ENCODE results near the gene SLX4IP.

SLX4IP gene

DNA sequence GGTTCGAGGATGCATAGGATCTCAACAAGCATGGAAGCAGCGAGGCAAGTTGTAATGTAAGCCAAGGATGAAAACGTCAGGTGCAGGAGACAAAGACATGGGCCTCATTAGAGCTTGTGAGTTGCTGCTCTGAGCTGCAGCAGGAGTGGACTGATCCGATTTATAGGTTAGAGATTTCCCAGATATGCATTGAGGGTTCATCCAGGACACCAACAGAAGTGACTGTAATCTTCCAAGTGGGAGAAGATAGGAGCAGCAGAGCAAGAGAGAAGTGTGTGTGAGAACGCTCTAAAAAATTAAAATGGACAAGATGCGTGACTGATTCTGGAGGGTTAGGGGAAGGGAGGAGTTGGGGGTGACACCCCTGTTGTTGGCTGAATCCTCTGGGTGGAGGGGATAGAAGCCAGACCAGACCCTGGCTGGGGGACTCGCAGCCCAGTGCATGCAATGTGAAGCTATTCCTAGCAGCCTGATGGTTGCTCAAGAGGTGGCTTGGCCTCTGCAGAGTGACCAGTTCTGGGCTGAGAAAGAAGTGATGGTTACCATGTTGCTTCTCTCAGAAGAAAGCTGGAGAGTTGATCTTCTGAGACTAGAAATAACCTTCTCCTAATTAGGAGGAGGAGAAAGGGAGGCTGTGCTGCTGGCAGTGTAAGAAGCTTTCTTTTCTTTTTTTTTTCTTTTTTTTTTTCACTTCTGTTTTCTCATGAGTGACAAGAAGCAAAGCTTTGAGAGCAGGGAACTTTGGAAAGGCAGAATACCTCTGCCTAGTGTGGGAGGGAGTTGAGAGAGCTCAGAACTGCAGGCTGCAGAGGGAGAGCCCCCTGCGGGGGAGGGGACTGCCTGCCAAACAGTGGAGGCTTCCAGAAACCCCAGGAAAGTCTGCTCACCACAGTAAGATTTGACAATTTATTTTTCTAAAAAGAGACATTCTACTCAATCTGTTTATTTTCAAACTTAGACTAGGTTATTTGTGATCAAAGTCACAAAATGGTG is 116.9 kb downstream of the SLX4IP start:
- DNase-seq (ENCODE audit: low read depth), result no peak

DNA sequence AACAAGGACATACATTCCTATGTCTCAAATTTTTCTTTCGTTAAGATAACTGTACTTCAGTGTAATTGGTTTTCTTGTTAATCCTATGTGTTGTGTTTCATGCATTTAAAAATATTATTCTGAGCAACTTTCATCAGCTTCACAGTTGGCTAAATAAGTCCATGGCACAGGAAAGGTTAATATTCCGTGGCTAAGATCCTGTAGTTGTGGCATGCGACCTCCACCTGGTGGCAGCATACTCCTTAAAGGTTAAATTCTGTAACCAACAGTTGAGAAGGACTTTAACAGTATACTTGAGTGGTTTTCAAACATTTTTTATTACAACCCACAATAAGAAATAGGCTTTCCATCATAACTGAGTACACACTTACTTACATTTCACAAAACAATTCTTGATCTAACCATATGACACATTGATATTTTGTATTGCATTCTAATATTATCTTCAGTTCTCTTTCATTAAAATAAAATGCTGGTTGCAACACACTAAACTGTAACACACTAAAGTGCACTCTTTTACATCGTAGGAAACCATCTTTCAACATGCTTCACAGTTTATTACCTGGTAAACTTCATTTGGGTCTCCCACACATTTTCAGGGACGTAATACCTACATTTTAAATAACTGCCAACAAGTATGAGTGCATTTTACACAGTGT is 118.3 kb downstream of the SLX4IP start:
- no peak for DNase-seq (ENCODE audit: low read depth)

DNA sequence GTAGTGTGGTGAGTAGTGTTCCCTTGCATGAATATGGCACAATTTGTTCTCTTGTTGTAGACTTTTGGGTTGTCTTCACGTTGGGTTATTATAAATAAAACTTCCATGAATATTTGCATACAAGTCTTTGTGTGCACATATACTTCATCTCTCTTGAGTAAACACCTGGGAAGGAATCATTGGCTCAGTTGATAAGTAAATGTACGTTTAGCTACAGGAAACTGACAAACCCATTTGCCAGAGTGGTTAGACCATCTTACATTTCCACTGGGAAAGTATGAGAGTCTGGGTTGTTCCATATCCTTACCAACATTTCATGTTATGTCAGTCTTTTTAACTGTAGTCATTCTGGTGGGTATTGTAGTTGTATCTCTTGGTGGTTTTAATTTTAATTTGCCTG is 119.2 kb downstream of the SLX4IP start:
- DNase-seq (ENCODE audit: low read depth), result no peak

DNA sequence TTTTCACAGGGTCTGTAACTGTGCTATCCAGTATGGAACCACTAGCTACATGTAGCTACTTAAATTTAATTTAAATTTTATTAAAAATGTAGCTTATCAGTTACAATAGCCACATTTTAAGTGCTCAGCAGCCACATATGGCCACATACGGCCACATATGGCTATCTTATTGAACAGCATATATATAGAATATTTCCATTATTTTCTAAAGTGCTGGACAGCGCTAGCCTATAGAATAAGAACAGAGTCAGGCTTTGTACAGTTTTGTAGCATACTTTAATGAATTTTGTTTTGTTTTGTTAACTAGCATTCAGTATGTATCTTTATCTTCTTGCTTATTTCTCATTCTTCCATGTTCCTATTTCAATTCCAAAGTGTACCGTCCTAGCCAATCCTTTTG is 120.3 kb downstream of the SLX4IP start:
- DNase-seq (ENCODE audit: low read depth), result no peak

DNA sequence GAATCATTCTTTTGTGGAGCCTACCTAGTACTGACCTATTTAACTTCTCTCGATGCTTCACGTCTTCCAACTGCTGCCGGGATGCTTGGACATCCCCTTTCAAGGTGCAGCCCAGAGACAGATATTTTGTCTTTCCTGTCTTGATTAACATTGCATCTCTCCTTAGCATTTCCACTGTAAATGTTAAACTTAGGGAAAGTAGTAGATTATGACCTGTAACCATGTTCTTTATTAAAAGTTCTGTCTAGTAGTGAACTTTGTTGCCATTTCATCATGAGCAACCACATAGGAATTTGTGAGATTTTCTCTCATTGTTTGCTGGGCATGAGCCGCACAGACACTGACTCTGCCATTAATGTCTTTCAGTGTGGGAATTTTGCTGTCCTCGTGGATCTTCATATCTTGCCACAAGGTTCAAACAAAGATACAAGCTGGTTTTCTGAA is 120.8 kb downstream of the SLX4IP start:
- DNase-seq (ENCODE audit: low read depth), result no peak

DNA sequence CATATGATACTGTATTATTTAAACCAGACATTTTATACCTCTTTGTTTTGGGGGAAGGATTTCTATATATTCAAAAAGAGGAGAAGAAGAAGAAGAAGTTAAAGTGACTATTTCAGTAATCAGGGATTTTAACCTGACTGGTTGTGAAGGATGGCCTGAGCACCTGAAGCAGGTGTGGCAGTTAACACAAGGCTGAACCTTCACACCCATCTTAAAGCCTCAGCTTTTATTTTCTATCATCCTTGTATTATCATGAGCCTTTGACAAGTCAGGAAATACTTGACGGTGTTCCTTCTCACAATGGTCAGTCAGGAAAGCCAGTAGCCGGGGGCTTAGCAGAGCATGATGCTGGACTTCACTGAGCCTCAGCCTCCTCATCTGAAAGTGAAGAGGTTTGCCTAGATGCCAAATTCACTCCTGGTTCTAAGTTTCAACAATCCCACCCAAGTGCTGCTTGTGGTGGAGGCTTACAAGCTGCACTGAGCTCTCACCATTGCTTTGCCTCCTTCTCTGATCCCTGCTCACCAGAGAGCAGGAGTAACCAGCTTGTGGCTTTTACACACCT is 121.5 kb downstream of the SLX4IP start:
- no peak for DNase-seq (ENCODE audit: low read depth)

DNA sequence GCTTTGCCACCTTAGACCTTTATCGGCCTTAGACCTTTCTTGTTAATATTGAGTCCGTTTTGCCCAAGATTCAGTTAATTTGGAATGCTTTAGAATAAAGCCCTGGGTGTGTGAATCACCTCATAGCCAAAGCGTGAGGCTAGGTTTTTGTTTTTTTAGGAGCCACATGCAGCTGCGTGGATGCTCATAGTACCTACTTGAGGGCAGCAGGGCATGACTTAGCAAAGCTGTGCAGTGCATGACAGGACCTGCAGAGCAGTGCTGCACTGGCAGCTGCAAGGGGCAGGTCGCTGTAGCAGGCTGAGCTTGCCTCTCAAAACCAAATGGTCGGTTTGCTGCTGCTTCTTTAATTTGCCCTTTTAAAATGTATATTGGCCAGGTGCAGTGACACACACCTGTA is 122.6 kb downstream of the SLX4IP start:
- DNase-seq (ENCODE audit: low read depth), result no peak

DNA sequence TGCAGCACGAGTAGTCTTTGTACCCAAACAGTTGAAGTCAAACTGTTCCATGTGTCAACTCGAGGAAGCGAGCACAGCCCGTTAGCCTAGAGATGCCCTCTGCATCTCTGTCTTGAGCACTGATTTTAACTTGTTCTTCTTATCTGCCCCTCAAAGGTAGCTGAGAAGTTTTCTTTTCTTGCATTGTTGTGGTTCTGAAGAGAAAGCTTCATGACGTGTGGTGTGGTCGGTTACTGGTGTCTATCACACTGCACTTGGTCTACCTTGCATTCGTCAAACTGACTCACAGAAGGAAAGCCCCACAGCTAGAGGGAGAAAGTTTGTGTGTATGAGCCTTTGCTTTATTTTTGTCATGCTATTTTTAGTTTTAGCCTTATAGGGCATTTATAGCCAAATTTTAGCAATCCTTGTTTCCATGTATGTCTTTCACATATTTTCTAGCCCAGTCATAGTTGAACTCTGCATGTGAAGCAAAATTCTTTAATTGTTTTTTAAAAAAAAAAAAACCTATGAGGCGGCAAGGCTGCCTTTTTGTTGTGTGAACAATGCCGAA is 123.6 kb downstream of the SLX4IP start:
- DNase-seq (ENCODE audit: low read depth), result no peak

DNA sequence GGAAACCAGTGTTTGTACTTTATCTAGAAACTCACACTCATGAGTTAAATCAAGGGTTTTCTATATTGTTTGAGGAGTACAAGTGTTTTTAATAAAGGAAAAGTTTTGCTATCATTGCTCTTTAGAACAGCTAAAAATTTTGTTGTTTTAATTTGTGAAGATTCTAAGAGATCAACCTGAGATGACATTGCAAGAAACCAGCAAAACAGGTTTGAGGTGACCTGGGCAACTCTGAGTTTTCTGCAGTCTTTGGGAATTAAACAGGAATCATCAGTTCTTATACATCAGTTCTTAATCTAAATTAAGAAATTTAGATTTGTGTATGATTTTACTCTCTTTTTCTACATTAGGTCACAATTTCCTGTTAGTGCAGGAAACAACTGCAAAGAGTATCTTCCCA is 124.2 kb downstream of the SLX4IP start:
- DNase-seq (ENCODE audit: low read depth), result no peak

DNA sequence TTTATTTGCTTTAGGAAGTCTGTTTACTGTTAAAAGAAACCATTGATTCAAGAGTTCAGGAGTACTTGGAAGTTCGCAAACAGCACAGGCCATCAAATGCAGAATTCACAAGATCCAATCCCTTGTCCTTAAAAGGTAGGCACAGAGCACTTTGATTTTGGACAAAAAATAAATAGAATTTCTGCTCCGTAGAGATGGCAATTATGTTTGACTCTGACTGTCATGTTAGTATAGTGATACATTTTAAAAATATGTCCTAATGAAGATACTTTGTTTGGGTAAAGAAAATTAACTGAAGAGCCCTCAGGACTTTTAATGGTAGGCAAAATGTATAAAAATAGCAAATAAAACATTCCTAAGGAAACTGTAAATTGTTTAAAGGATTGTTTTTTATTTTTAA is 125.6 kb downstream of the SLX4IP start:
- no peak for DNase-seq (ENCODE audit: low read depth)

DNA sequence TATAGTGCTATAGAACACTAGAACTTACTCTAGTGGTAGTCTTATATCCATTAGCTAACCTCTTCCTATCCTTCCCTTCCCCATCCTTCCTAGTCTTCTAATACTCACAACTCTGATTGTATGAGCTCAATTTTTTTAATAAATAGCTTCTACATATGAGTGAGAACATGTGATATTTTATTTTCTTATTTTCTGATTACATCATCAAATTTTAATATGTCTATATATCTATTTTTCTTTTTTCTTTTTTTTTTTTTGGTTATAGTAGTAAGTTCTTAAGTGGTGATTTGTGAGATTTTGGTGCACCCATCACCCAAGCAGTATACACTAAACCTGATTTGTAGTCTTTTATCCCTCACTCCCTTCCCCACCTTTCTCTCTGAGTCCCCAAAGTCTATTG is 126.2 kb downstream of the SLX4IP start:
- no peak for DNase-seq (ENCODE audit: low read depth)

DNA sequence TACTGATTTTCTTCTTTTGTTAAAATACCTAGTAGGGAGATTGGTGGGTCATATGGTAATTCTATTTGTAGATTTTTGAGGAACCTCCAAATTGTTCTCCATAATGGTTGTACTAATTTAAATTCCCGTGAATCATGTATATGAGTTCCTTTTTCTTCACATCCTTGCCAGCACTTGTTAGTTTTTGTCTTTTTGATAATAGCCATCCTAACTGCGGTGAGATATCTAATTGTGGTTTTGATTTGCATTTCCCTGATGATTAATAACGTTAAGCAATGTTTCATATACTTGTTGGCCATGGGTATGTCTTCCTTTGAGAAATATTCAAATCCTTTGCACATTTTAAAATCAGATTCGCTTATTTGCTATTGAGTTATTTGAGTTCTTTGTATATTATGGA is 127.8 kb downstream of the SLX4IP start:
- no peak for DNase-seq (ENCODE audit: low read depth)

DNA sequence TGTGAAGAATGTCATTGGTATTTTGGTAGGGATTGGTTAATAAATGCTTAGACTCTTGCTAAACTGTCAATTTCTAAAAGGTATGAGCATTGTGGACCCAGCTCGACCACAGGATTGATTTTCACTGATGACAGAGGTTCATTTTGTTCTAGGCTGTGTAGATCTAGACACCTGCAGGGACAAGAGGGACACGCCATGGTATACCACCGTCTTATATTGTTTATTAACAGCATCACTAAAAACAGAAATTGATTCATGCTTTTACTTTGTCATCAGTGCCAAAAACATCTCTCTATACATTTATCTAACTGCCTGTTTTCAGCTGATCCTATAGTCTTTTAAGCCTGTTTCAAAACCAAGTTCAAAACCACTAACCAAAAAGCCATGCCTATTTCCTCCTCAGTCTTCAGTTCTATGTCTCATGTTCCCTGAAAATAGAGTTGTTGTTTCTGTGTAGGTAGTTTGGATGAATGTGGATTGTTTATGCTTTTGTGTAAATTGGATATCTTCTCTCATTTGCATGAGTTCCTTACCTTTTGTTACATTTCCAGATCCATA is 128.9 kb downstream of the SLX4IP start:
- DNase-seq (ENCODE audit: low read depth), result no peak

DNA sequence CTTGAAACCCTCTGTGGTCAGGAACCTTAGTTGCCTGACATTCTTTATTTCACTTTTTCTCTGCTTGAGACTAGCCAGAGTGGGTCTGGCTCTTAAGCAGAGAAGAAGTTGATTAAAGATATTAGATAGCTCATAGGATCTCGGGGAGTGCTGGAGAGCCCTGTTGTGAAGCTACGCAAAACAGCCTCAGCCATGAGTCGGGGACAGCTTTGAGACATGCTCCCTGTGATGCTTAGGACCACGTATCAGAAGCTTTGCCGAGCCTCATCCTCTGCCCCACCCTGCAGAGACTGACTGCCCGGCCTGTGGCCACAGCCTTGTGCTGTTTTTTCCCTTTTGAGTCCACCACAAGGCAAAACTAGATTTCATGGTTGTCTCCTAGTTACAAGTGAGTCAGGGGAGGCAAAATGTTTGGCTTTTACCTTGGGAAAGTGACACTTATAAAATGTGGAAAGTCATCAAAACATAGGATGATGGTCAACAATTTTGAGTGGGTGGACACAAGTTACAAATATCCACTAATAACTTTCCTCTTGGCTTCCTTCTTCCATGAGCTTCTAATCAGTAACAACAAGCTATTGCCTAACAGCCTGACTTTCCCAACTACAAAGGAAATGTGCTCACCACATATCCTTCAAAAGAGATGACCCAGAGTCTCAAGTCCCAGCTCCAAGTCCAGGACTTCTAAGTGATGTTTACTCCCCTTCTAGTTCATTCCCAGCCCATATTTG is 130.3 kb downstream of the SLX4IP start:
- DNase-seq (ENCODE audit: low read depth), result no peak

DNA sequence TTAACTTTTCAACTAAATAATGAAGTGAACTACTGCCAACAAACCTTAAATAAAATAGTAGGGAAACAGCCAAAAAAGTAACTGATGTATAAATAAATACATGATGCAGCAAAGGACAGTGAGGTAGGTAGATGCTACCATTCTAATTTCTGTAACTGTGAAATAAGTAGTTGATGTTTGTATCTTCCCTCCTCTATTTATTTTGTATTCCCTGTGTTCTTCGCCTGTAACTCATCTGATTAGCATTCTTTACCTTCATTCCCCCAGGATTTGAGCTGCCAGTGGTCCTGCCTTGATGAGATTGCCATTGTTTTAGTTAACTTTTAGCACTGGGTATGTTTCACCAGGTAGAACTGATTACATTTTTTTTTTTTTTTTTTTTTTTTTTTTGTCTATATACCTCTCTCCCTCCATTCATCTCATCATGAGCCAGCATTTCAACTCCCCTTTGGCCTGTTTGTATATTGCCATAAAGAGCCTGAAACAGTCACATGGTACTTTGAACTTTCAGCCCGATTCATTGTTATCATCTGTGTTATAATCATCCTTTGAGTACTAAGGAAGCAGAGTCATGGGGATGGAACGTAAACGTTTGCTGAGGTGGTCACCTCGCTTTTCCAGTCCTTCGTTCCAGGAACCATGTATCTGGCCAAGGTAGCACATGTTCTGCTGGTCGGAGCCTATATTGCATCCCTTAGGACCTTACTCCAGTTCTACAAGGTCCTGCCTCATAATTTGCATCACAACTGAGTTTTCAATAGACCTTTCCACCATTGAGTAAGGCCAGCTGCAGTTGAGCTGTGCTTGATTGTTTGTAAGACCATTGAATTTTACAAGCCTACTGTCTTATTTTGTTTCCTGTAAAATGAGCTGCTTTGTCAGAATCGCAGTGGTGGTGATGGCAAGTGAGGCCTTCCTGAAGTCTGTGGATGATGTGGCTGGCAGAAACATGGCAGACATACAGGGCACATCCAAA is 131.1 kb downstream of the SLX4IP start:
- DNase-seq (ENCODE audit: low read depth), result no peak

DNA sequence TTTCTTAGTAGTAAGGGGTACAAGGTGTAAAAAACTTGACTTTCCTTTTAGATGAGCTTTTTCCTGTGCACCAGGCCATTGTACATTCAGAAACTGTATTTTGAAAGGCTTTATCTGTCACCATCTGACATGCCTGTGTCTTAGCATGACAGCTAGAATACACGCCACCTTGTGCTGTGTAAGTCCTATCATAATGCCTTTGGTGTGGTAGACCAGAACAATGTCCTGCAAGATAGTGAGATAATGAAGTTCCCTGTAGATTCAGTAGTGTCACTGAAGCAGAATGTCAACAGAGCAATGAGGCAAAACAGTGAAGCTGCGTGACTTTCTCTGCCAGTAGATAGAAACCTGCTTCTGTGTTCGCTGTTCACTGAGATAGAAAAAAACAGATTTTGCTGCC is 132.9 kb downstream of the SLX4IP start:
- no peak for DNase-seq (ENCODE audit: low read depth)

DNA sequence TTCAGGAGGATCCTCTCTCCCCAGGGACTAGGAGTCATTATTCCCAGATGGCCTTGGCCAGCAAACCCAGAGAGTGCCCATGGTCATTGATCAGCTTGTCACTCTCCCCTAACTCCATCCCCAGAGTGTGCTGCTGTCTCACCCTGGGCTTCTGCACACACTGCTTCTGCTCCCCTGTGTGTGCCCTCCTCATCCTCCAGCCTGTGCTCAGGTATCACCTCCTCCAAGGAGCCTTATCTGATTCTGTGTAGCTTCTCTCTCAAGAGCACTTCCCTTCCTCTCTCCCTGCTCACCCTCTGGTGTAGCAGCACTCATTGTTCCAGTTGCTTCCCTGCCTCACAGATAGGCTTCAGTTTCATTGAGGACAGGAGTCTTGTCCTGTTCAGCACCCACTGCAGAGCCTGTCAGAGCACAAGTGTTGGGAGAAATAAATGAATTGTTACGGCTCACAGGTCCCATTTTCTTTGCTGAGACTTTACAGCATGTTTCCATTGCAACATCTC is 136.3 kb downstream of the SLX4IP start:
- no peak for DNase-seq (ENCODE audit: low read depth)

DNA sequence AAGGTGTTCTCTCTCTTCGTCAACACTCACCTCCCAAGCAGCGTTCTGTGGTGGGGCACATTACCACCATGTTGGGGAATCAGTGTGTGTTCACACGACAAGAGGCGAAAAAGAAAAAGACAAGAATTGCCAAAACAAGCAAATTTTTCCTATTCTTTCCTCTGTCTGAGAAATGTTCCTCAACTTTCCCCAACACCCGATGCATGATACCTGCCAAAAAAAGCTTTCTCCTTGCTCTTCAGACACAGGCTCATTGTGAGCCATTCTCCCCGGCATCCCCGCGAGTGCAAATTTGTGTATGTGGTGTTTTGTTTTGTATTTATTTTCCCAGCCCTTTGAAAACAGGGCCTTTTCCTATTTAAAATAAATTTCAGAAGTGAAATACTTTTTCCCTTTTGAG is 137.7 kb downstream of the SLX4IP start:
- DNase-seq (ENCODE audit: low read depth), result no peak

DNA sequence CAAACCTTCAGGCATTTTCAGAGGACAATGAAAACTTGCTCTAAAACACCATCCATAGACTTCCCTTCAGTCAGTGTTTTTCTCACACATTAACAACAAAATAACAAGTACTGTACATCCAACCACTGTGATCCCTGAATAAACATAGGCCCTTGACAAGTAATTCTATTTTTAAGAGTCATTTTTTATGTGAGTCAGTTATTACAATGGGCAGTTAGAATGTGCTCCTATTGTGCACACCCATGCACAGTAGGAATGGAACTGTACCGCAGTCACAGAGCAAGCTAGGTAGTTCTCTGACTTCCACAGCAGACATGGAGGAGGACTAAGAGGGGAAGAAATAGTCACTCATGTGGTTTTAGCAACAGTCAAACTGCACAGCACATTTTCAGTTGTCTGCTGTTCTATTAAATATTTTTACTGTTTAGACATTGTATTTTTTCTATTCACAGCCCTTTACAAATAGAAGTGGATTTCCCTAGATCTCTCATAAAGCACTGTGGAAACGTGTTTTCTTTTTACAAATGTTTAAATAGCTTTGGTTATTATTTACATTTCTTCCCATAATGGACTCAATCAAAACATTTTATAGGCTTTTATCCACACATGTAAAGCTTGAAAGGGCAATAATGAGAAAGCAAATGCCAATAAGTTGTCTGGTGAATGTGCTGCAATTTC is 138.3 kb downstream of the SLX4IP start:
- DNase-seq (ENCODE audit: low read depth), result no peak

DNA sequence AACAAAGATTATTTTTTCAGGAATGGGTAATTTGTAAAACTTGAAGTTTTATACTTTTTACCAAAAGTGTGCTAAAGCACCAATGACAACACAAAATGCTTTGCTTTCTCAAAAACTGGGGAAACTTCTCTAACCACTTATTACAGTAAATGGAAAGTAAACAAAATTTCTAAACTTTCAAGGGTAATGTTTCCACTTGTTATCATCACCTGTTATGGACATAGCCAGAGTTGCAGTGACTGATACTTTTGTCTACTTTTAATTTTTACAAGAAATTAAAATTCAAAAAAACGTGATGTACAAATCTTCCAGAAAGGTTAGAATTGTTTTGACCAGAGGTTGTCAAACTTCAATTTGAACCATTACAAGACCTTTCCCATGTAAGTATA is 138.8 kb downstream of the SLX4IP start:
- no peak for DNase-seq (ENCODE audit: low read depth)
